Right lobe of liver (tissue), 4 donors: ENCODE data around the gene CAND1.

Source experiments
- POLR2A ChIP-seq: fragments of 450-650 bp; IDR thresholded peaks from one replicate; pipeline ENCODE4 v1.6.1; 2017; ENCODE audit warnings: antibody characterized with exemption, mild to moderate bottlenecking
- TF ChIP-seq, protein P1 (sequence below), 4 donors: fragments of 200-600 bp in 3 of 4; fragments of 450-650 bp in 1 of 4; IDR thresholded peaks; one replicate each; pipeline versions ENCODE4 v1.5.1 to v1.8.0; 2016 to 2022; ENCODE audit warnings: antibody characterized with exemption in 4 of 4, mild to moderate bottlenecking in 2 of 4
- donor health status: DM: no; HTN: no; CAD: no.
- donor health status: DM: no; HTN: no; CAD: no.
- donor health status: DM: no; HTN: yes; CAD: no.

DNA sequence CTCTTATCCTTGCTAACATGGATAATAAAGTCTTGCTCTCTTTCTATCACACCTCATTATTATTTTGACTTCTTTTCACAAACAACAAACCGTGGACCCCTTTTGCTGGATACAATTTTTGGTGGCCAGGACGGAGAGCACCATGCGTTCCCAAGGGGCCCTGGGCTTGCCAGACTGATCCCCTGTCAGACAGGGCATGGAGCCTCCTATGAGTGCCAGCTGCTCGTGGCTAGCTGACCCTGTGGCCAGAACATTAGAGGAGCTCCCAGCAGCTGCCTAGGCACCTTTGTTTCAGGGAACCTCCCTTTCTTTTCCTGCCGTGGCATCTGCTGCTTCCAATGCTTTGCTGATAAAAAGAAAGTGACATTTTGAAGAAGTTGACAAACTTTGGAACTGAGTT lies 12.5 kb upstream of the CAND1 start:
- TF ChIP-seq, protein P1, sequence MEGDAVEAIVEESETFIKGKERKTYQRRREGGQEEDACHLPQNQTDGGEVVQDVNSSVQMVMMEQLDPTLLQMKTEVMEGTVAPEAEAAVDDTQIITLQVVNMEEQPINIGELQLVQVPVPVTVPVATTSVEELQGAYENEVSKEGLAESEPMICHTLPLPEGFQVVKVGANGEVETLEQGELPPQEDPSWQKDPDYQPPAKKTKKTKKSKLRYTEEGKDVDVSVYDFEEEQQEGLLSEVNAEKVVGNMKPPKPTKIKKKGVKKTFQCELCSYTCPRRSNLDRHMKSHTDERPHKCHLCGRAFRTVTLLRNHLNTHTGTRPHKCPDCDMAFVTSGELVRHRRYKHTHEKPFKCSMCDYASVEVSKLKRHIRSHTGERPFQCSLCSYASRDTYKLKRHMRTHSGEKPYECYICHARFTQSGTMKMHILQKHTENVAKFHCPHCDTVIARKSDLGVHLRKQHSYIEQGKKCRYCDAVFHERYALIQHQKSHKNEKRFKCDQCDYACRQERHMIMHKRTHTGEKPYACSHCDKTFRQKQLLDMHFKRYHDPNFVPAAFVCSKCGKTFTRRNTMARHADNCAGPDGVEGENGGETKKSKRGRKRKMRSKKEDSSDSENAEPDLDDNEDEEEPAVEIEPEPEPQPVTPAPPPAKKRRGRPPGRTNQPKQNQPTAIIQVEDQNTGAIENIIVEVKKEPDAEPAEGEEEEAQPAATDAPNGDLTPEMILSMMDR (IDR thresholded peaks at IDR 0.05): no peak
- TF ChIP-seq POLR2A: no peak
